ENCODE results near the gene COPS7B.
A peak's percentile ranks its signal among the peaks of the same experiment; 100 is the strongest.

Gene COPS7B

GRCh38 chr2:231786177-231786916 lies at the start of gene COPS7B (continued):
- TF ChIP-seq ZBTB10 (tag by site-specific recombination; IDR thresholded peaks at IDR 0.05) (peak; percentile 60), SALL2 (tag by site-specific recombination; IDR thresholded peaks at IDR 0.05; ENCODE audit: borderline replicate concordance) (peak; percentile 83; the same call in 1 of the 2 replicates), ZNF521 (tag by site-specific recombination; IDR thresholded peaks at IDR 0.05) (no peak), ZNF621 (tag by site-specific recombination; IDR thresholded peaks at IDR 0.05) (no peak), ZBTB17 (tag by site-specific recombination; IDR thresholded peaks at IDR 0.05) (peak; percentile 89), ZNF518A (tag by site-specific recombination; conservative IDR thresholded peaks at IDR 0.05; ENCODE audit: low read depth) (peak; percentile 69), ZNF394 (tag by site-specific recombination; IDR thresholded peaks at IDR 0.05; ENCODE audit: borderline replicate concordance) (peak; percentile 76), PRDM1 (tag by site-specific recombination; IDR thresholded peaks at IDR 0.05) (no peak), ZNF292 (tag by site-specific recombination; IDR thresholded peaks at IDR 0.05; ENCODE audit: borderline replicate concordance, low read depth) (no peak), ZNF701 (tag by site-specific recombination; IDR thresholded peaks at IDR 0.05) (no peak), MZF1 (tag by site-specific recombination; IDR thresholded peaks at IDR 0.05; ENCODE audit: borderline replicate concordance) (no peak; the same call in 1 of the 2 replicates), ZBTB1 (tag by site-specific recombination; IDR thresholded peaks at IDR 0.05) (no peak), REPIN1 (tag by site-specific recombination; IDR thresholded peaks at IDR 0.05; ENCODE audit: low read depth) (peak; percentile 72; the same call in 1 of the 2 replicates), FEZF1 (tag by site-specific recombination; IDR thresholded peaks at IDR 0.05) (peak; percentile 27; the same call in 1 of the 2 replicates), ZNF645 (tag by site-specific recombination; IDR thresholded peaks at IDR 0.05) (peak; percentile 81; the same call in 1 of the 2 replicates), ZNF629 (tag by site-specific recombination; IDR thresholded peaks at IDR 0.05) (peak; percentile 79), GFI1B (tag by site-specific recombination; IDR thresholded peaks at IDR 0.05) (peak; percentile 66; the same call in 1 of the 2 replicates), ZNF280D (tag by site-specific recombination; IDR thresholded peaks at IDR 0.05) (0 out of 2 replicates have a peak, but pooled peaks have one; percentile 31), HIC1 (tag by site-specific recombination; IDR thresholded peaks at IDR 0.05) (no peak), EGR2 (tag by site-specific recombination; IDR thresholded peaks at IDR 0.05; ENCODE audit: low read depth) (peak; percentile 92), ZNF785 (tag by site-specific recombination; IDR thresholded peaks at IDR 0.05) (peak; percentile 87), WT1 (tag by site-specific recombination; IDR thresholded peaks at IDR 0.05) (peak; percentile 55), YY2 (tag by site-specific recombination; IDR thresholded peaks at IDR 0.05) (peak; percentile 98), ZNF76 (tag by site-specific recombination; IDR thresholded peaks at IDR 0.05; ENCODE audit: borderline replicate concordance, low read depth) (peak; percentile 92), ZNF169 (tag by site-specific recombination; IDR thresholded peaks at IDR 0.05) (no peak)

Measured in HEK293 (cell line).